DND-41 (cell line): ENCODE measurements around the gene PACRG.

Experiments used
- ATAC-seq: fragments of 200-7000 bp; cut with Tn5 transposase; 3 replicates; pipeline ENCODE4 v1.9.1; 2021; ENCODE audit warnings: low read depth; ENCODE audit not compliant: insufficient read depth
- DNase-seq: peaks from one replicate; pipeline ENCODE4 v3.0.0-alpha.2; 2020
- H2AFZ ChIP-seq: 2 replicates; pipeline ENCODE4 v1.6.0; 2012; ENCODE audit warnings: low read depth, low read length
- H3K27ac ChIP-seq: 2 replicates; pipeline ENCODE4 v1.5.1; 2012; ENCODE audit warnings: low read length, inconsistent platforms
- H3K27me3 ChIP-seq: fragments of 200-600 bp; sonication (generic); 2 replicates; pipeline ENCODE4 v1.6.0; 2012; ENCODE audit warnings: low read length, mild to moderate bottlenecking, inconsistent platforms; ENCODE audit not compliant: insufficient read depth, poor library complexity
- H3K36me3 ChIP-seq: 2 replicates; pipeline ENCODE4 v1.5.1; 2012; ENCODE audit warnings: low read length, inconsistent platforms; ENCODE audit not compliant: insufficient read depth
- H3K4me1 ChIP-seq: 2 replicates; pipeline ENCODE4 v1.5.1; 2012; ENCODE audit warnings: mild to moderate bottlenecking, low read length; ENCODE audit not compliant: insufficient read depth
- H3K4me2 ChIP-seq: 2 replicates; pipeline ENCODE4 v1.6.0; 2012; ENCODE audit warnings: mild to moderate bottlenecking, moderate library complexity, low read length, inconsistent platforms; ENCODE audit not compliant: insufficient read depth
- H3K4me3 ChIP-seq, 2 experiments: fragments of 200-600 bp in 1 of 2; shearing (Covaris generic) in 1 of 2; 2 replicates each; pipeline ENCODE4 v1.5.1; 2012 to 2016; ENCODE audit warnings: inconsistent platforms in 2 of 2, low read length in 2 of 2, mild to moderate bottlenecking in 2 of 2, low read depth in 1 of 2, moderate library complexity in 1 of 2
- H3K79me2 ChIP-seq: 2 replicates; pipeline ENCODE4 v1.6.0; 2012; ENCODE audit warnings: low read length, inconsistent platforms; ENCODE audit not compliant: insufficient read depth
- H3K9ac ChIP-seq: 2 replicates; pipeline ENCODE4 v1.6.0; 2012; ENCODE audit warnings: low read depth, mild to moderate bottlenecking, inconsistent platforms, low read length, moderate library complexity
- H3K9me3 ChIP-seq: 2 replicates; pipeline ENCODE4 v1.5.1; 2012; ENCODE audit warnings: low read length, moderate library complexity, mild to moderate bottlenecking, inconsistent platforms; ENCODE audit not compliant: insufficient read depth, severe bottlenecking
- H4K20me1 ChIP-seq: 2 replicates; pipeline ENCODE4 v1.6.0; 2012; ENCODE audit warnings: low read length; ENCODE audit not compliant: insufficient read depth
- EZH2 ChIP-seq: IDR thresholded peaks from 3 replicates; pipeline ENCODE4 v1.6.1; 2012; ENCODE audit warnings: borderline replicate concordance, low read depth, mild to moderate bottlenecking, moderate library complexity, low read length, inconsistent platforms; ENCODE audit not compliant: severe bottlenecking
- TF ChIP-seq, protein P1 (sequence below): IDR thresholded peaks from 2 replicates; pipeline ENCODE4 v1.5.1; 2012; ENCODE audit warnings: borderline replicate concordance, low read length, moderate library complexity, mild to moderate bottlenecking; ENCODE audit not compliant: poor library complexity, severe bottlenecking; ENCODE audit errors: extremely low read depth

PACRG gene

GRCh38 chr6:163354761-163355425 lies 627.1 kb downstream of the PACRG start:
- H3K9ac ChIP-seq: no peak overlapping the region
- H3K27me3 ChIP-seq: no peaks in the 10 kb centered on the region
- no peaks in the 10 kb centered on the region for H4K20me1 ChIP-seq
- no peaks in the 10 kb centered on the region for H3K9me3 ChIP-seq
- DNase-seq (no peak), ATAC-seq (no peak)
- H3K36me3 ChIP-seq: no peaks in the 10 kb centered on the region
- TF ChIP-seq, protein P1, sequence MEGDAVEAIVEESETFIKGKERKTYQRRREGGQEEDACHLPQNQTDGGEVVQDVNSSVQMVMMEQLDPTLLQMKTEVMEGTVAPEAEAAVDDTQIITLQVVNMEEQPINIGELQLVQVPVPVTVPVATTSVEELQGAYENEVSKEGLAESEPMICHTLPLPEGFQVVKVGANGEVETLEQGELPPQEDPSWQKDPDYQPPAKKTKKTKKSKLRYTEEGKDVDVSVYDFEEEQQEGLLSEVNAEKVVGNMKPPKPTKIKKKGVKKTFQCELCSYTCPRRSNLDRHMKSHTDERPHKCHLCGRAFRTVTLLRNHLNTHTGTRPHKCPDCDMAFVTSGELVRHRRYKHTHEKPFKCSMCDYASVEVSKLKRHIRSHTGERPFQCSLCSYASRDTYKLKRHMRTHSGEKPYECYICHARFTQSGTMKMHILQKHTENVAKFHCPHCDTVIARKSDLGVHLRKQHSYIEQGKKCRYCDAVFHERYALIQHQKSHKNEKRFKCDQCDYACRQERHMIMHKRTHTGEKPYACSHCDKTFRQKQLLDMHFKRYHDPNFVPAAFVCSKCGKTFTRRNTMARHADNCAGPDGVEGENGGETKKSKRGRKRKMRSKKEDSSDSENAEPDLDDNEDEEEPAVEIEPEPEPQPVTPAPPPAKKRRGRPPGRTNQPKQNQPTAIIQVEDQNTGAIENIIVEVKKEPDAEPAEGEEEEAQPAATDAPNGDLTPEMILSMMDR: no peak
- no peak for TF ChIP-seq EZH2
- no peak overlapping the region for H3K27ac ChIP-seq
- no peak overlapping the region for H3K4me2 ChIP-seq
- H2AFZ ChIP-seq: no peak overlapping the region
- no peak overlapping the region for H3K4me3 ChIP-seq
- H3K4me1 ChIP-seq: no peaks in the 10 kb centered on the region
- no peaks in the 10 kb centered on the region for H3K79me2 ChIP-seq

- H2AFZ ChIP-seq: no peak overlapping the region
Measured at GRCh38 chr6:163355426-163355991, 627.7 kb downstream of the PACRG start.

GRCh38 chr6:163356324-163356723 lies 628.5 kb downstream of the PACRG start:
- Histone ChIP-seq H4K20me1 (no peaks in the 10 kb centered on the region), H3K9me3 (no peaks in the 10 kb centered on the region), H3K79me2 (no peaks in the 10 kb centered on the region), H3K27ac (no peak overlapping the region), H3K4me1 (no peaks in the 10 kb centered on the region), H3K9ac (no peak overlapping the region), H3K4me3 (no peak overlapping the region), H2AFZ (no peak overlapping the region), H3K36me3 (no peaks in the 10 kb centered on the region), H3K4me2 (no peak overlapping the region), H3K27me3 (no peaks in the 10 kb centered on the region)
- TF ChIP-seq EZH2: no peak
- TF ChIP-seq, protein P1: no peak
- DNase-seq: no peak
- no peak for ATAC-seq

More at GRCh38 chr6:163355426-163355991, 627.7 kb downstream of the PACRG start:
- no peaks in the 10 kb centered on the region for H4K20me1 ChIP-seq
- no peaks in the 10 kb centered on the region for H3K36me3 ChIP-seq
- DNase-seq (no peak), ATAC-seq (no peak)
- no peak overlapping the region for H3K27ac ChIP-seq
- no peaks in the 10 kb centered on the region for H3K9me3 ChIP-seq
- no peak overlapping the region for H3K4me2 ChIP-seq
- H3K79me2 ChIP-seq: no peaks in the 10 kb centered on the region
- no peak overlapping the region for H3K9ac ChIP-seq
- TF ChIP-seq, protein P1: no peak
- no peak for TF ChIP-seq EZH2
- no peaks in the 10 kb centered on the region for H3K27me3 ChIP-seq
- H3K4me1 ChIP-seq: no peaks in the 10 kb centered on the region
- H3K4me3 ChIP-seq: no peak overlapping the region
